PC-3 (cell line): ENCODE results near the gene CNTRL. TPM values are rescaled to one million over a fixed set of nuclear protein-coding genes. Genes with fewer than 3 reads are reported as not detected.
"Not testable (repeated sequence)": the region's sequence is repeated elsewhere in the genome, so short reads cannot be mapped to it uniquely, and the experiment has no call there.

ENCODE experiments used
- ATAC-seq: fragments of 200-7000 bp; cut with Tn5 transposase; 2 replicates; pipeline ENCODE4 v1.9.1; 2020; ENCODE audit warnings: mild to moderate bottlenecking, moderate library complexity
- BruUV-seq: library from RNA; stranded (reverse); fragments of 400-500 nt; replicated peaks from 2 replicates; lab custom pipeline; 2021; lab: Mats Ljungman, UMichigan
- CTCF ChIA-PET: fragments of 300-600 bp; sonication (Branson Sonifier 250); formaldehyde crosslinking; loops from one replicate; lab custom pipeline; 2022; ENCODE audit warnings: antibody characterized with exemption; lab: Charles Lee
- POLR2A ChIA-PET: fragments of 300-600 bp; sonication (Branson Sonifier 250); formaldehyde crosslinking; loops from one replicate; lab custom pipeline; 2022; ENCODE audit warnings: antibody characterized with exemption; ENCODE audit not compliant: unreplicated experiment; lab: Charles Lee
- DNase-seq: peaks from one replicate; pipeline ENCODE4 v3.0.0-alpha.2; 2015
- H2AFZ ChIP-seq: fragments of 300-600 bp; sonication (generic); 2 replicates; pipeline ENCODE4 v1.6.0; 2016; ENCODE audit warnings: antibody characterized with exemption, low read length
- H3F3A ChIP-seq: fragments of 300-600 bp; sonication (generic); one replicate; pipeline ENCODE4 v1.6.0; 2017; ENCODE audit warnings: antibody characterized with exemption, low read length, control low read depth, mild to moderate bottlenecking; ENCODE audit not compliant: unreplicated experiment
- H3K27ac ChIP-seq: fragments of 300-600 bp; sonication (generic); 2 replicates; pipeline ENCODE4 v1.5.1; 2016; ENCODE audit warnings: mild to moderate bottlenecking, low read length
- H3K27me3 ChIP-seq: fragments of 300-600 bp; sonication (generic); 2 replicates; pipeline ENCODE4 v1.6.1; 2016; ENCODE audit warnings: low read length, mixed read lengths
- H3K36me3 ChIP-seq: fragments of 300-600 bp; sonication (generic); 2 replicates; pipeline ENCODE4 v1.6.1; 2016; ENCODE audit warnings: low read depth, mixed run types, low read length, mixed read lengths
- H3K4me1 ChIP-seq: fragments of 300-600 bp; sonication (generic); 2 replicates; pipeline ENCODE4 v1.5.1; 2016; ENCODE audit warnings: low read length; ENCODE audit not compliant: insufficient read depth
- H3K4me2 ChIP-seq: fragments of 300-600 bp; sonication (generic); 2 replicates; pipeline ENCODE4 v1.6.0; 2016; ENCODE audit warnings: low read length
- H3K4me3 ChIP-seq: fragments of 300-600 bp; sonication (generic); 2 replicates; pipeline ENCODE4 v1.5.1; 2016; ENCODE audit warnings: mild to moderate bottlenecking, low read length, mixed read lengths
- H3K79me2 ChIP-seq: fragments of 300-600 bp; sonication (generic); 2 replicates; pipeline ENCODE4 v1.6.1; 2017; ENCODE audit warnings: low read length, mixed read lengths
- H3K9ac ChIP-seq: fragments of 300-600 bp; sonication (generic); 2 replicates; pipeline ENCODE4 v1.6.0; 2016; ENCODE audit warnings: mild to moderate bottlenecking, low read length
- H3K9me2 ChIP-seq: fragments of 300-600 bp; sonication (generic); replicated peaks from 2 replicates; pipeline ENCODE4 v1.6.1; 2016; ENCODE audit warnings: mixed run types, low read length, mixed read lengths
- H3K9me3 ChIP-seq: fragments of 300-600 bp; sonication (generic); 2 replicates; pipeline ENCODE4 v1.6.1; 2016; ENCODE audit warnings: low read length, mixed read lengths
- H4K20me1 ChIP-seq: fragments of 300-600 bp; sonication (generic); 2 replicates; pipeline ENCODE4 v1.6.1; 2016; ENCODE audit warnings: low read length, mixed read lengths
- EZH2 ChIP-seq: fragments of 300-600 bp; sonication (generic); IDR thresholded peaks from one replicate; pipeline ENCODE4 v1.6.1; 2017; ENCODE audit warnings: antibody characterized with exemption, mild to moderate bottlenecking, low read length; ENCODE audit not compliant: unreplicated experiment
- EZH2phosphoT487 ChIP-seq: fragments of 300-600 bp; sonication (generic); IDR thresholded peaks from 2 replicates; pipeline ENCODE4 v1.6.1; 2018; ENCODE audit warnings: mild to moderate bottlenecking, antibody characterized with exemption, low read length, borderline replicate concordance
- intact Hi-C: fragments of 100-400 bp; cut with micrococcal nuclease; formaldehyde crosslinking; loops from 2 replicates; pipeline ENCODE4 v1.9.0; 2023
- total RNA-seq: library from RNA; depleted of rRNA; stranded (reverse); fragments of >200 nt; gene quantifications from 2 replicates; pipeline ENCODE4 v1.2.3, GENCODE V29; 2014
- TF ChIP-seq, protein P1 (sequence below): fragments of 300-600 bp; sonication (generic); conservative IDR thresholded peaks from 2 replicates; pipeline ENCODE4 v1.5.1; 2017; ENCODE audit warnings: antibody characterized with exemption, low read depth, mild to moderate bottlenecking, low read length

CNTRL gene
- total RNA-seq, 1 experiment from 2014 or later: 6.0 TPM

GRCh38 chr9:121178676-121179372 lies 104.1 kb downstream of the CNTRL start:
- DNase-seq (no peak), ATAC-seq (no peak)
- no peaks in the 10 kb centered on the region for H3K4me1 ChIP-seq
- H3K4me2 ChIP-seq: no peak overlapping the region
- H4K20me1 ChIP-seq: no peaks in the 10 kb centered on the region
- H3K9me3 ChIP-seq: no peaks in the 10 kb centered on the region
- CTCF ChIA-PET: no interaction called here
- no peak overlapping the region for H3K9ac ChIP-seq
- intact Hi-C loops: no loop called here
- H2AFZ ChIP-seq: no peak overlapping the region
- POLR2A ChIA-PET: no interaction called here
- no TSS peak for BruUV-seq
- no peak overlapping the region for H3K4me3 ChIP-seq
- no peaks in the 10 kb centered on the region for H3K27me3 ChIP-seq
- no peak overlapping the region for H3K27ac ChIP-seq
- TF ChIP-seq EZH2phosphoT487: no peak
- TF ChIP-seq EZH2: no peak
- no peaks in the 10 kb centered on the region for H3F3A ChIP-seq
- no peaks in the 10 kb centered on the region; the same call in 1 of the 2 replicates for H3K79me2 ChIP-seq
- no peaks in the 10 kb centered on the region for H3K9me2 ChIP-seq
- H3K36me3 ChIP-seq: peaks cover 28% of the 10 kb centered on the region

DNA sequence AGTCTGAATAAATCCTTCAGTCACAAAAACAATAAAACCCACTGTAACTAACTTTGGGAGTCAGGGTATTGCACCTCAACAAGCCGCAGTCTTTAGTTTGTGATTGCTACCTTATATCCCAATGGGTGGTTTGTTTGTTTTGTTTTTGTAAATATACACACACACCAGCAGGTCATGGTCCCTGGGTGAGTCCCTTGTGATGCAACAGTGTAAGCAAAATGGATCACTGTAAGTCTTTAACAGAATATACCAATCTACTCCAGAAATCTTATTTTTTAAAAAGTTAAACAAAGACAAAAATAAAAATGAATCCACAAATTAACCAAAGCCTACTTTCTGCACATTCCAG lies 104.6 kb downstream of the CNTRL start:
- H3K4me2 ChIP-seq, H3K9me3 ChIP-seq, DNase-seq, H3K27me3 ChIP-seq, intact Hi-C loops, H3K9me2 ChIP-seq, H2AFZ ChIP-seq, BruUV-seq, H3K27ac ChIP-seq, H4K20me1 ChIP-seq, H3K4me3 ChIP-seq, POLR2A ChIA-PET, H3K4me1 ChIP-seq, CTCF ChIA-PET, H3K79me2 ChIP-seq, ATAC-seq, H3F3A ChIP-seq, H3K9ac ChIP-seq: not testable (repeated sequence)
- H3K36me3 ChIP-seq: peaks cover 28% of the 10 kb centered on the region

GRCh38 chr9:121179930-121180681 lies 105.4 kb downstream of the CNTRL start:
- intact Hi-C loops: no loop called here
- no peaks in the 10 kb centered on the region for H3K9me2 ChIP-seq
- BruUV-seq: TSS peak; percentile 17
- H3K9me3 ChIP-seq: no peaks in the 10 kb centered on the region
- ATAC-seq (no peak), DNase-seq (no peak)
- no peak for TF ChIP-seq EZH2phosphoT487
- no peak for TF ChIP-seq EZH2
- TF ChIP-seq, protein P1, sequence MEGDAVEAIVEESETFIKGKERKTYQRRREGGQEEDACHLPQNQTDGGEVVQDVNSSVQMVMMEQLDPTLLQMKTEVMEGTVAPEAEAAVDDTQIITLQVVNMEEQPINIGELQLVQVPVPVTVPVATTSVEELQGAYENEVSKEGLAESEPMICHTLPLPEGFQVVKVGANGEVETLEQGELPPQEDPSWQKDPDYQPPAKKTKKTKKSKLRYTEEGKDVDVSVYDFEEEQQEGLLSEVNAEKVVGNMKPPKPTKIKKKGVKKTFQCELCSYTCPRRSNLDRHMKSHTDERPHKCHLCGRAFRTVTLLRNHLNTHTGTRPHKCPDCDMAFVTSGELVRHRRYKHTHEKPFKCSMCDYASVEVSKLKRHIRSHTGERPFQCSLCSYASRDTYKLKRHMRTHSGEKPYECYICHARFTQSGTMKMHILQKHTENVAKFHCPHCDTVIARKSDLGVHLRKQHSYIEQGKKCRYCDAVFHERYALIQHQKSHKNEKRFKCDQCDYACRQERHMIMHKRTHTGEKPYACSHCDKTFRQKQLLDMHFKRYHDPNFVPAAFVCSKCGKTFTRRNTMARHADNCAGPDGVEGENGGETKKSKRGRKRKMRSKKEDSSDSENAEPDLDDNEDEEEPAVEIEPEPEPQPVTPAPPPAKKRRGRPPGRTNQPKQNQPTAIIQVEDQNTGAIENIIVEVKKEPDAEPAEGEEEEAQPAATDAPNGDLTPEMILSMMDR: no peak
- H3K79me2 ChIP-seq: peaks cover 4% of the 10 kb centered on the region; the same call in 1 of the 2 replicates
- H3F3A ChIP-seq: no peaks in the 10 kb centered on the region
- peaks cover 30% of the 10 kb centered on the region for H3K36me3 ChIP-seq
- no peak overlapping the region for H2AFZ ChIP-seq
- no peak overlapping the region for H3K27ac ChIP-seq
- H3K27me3 ChIP-seq: no peaks in the 10 kb centered on the region
- H3K4me2 ChIP-seq: no peak overlapping the region
- ChIA-PET POLR2A (no interaction called here), CTCF (no interaction called here)
- H4K20me1 ChIP-seq: no peaks in the 10 kb centered on the region
- H3K4me1 ChIP-seq: no peaks in the 10 kb centered on the region
- no peak overlapping the region for H3K9ac ChIP-seq
- H3K4me3 ChIP-seq: no peak overlapping the region
